Caco-2 (cell line): ENCODE data around the gene CAPN2. TPM values are rescaled to one million over a fixed set of nuclear protein-coding genes. Genes with fewer than 3 reads are reported as not detected.
A peak's percentile ranks its signal among the peaks of the same experiment; 100 is the strongest.

Source experiments
- BruUV-seq: library from RNA; stranded (reverse); fragments of 400-500 nt; replicated peaks from 2 replicates; lab custom pipeline; 2021; lab: Mats Ljungman, UMichigan
- CTCF ChIA-PET: fragments of 300-600 bp; sonication (Branson Sonifier 250); formaldehyde crosslinking; loops from one replicate; lab custom pipeline; 2022; ENCODE audit warnings: antibody characterized with exemption; lab: Charles Lee
- POLR2A ChIA-PET: fragments of 300-600 bp; sonication (Branson Sonifier 250); formaldehyde crosslinking; loops from one replicate; lab custom pipeline; 2022; ENCODE audit warnings: antibody characterized with exemption; lab: Charles Lee
- DNase-seq, 2 experiments: peaks; one replicate each; pipeline versions ENCODE4 v3.0.0 to v3.0.0-alpha.2; 2020 to 2022
- H3K27me3 ChIP-seq: replicated peaks from 2 replicates; pipeline ENCODE4 v1.6.0; 2011; ENCODE audit warnings: low read length; ENCODE audit not compliant: control insufficient read depth, insufficient read depth
- H3K36me3 ChIP-seq: 2 replicates; pipeline ENCODE4 v1.5.1; 2011; ENCODE audit warnings: low read length; ENCODE audit not compliant: control insufficient read depth, insufficient read depth
- H3K4me1 ChIP-seq: fragments of 250-450 bp; sonication (Bioruptor Pico); 2 replicates; pipeline ENCODE4 v1.5.1; 2020; ENCODE audit warnings: mild to moderate bottlenecking
- H3K4me3 ChIP-seq: 2 replicates; pipeline ENCODE4 v1.5.1; 2011; ENCODE audit warnings: low read depth, mild to moderate bottlenecking, control low read depth, low read length
- H3K9me3 ChIP-seq: fragments of 250-450 bp; sonication (Bioruptor Pico); 2 replicates; pipeline ENCODE4 v1.5.1; 2020; ENCODE audit warnings: mild to moderate bottlenecking, moderate library complexity
- H3K27ac Mint-ChIP-seq: one replicate; pipeline ENCODE4 v1.8.0; 2022; ENCODE audit warnings: mixed read lengths; ENCODE audit not compliant: unreplicated experiment
- H3K27me3 Mint-ChIP-seq: one replicate; pipeline ENCODE4 v1.8.0; 2022; ENCODE audit warnings: mixed read lengths; ENCODE audit not compliant: insufficient read depth, unreplicated experiment
- H3K36me3 Mint-ChIP-seq: one replicate; pipeline ENCODE4 v1.8.0; 2022; ENCODE audit warnings: mild to moderate bottlenecking, mixed read lengths; ENCODE audit not compliant: insufficient read depth, unreplicated experiment
- H3K4me1 Mint-ChIP-seq: one replicate; pipeline ENCODE4 v1.8.0; 2022; ENCODE audit warnings: low read depth, mixed read lengths; ENCODE audit not compliant: unreplicated experiment
- H3K4me3 Mint-ChIP-seq: one replicate; pipeline ENCODE4 v1.8.0; 2022; ENCODE audit warnings: mild to moderate bottlenecking, moderate library complexity, mixed read lengths; ENCODE audit not compliant: unreplicated experiment
- H3K9me3 Mint-ChIP-seq: one replicate; pipeline ENCODE4 v1.8.0; 2022; ENCODE audit warnings: mixed read lengths; ENCODE audit not compliant: unreplicated experiment
- CTCF ChIP-seq, 2 experiments: fragments of 200-600 bp in 1 of 2; IDR thresholded peaks; 1 replicate in 1 of 2; 2 replicates in 1 of 2; pipeline versions ENCODE4 v1.5.1 to v1.8.0; 2011 to 2022; ENCODE audit warnings: antibody characterized with exemption in 1 of 2, control low read depth in 1 of 2, inconsistent platforms in 1 of 2, low read depth in 1 of 2, low read length in 1 of 2, mild to moderate bottlenecking in 1 of 2, moderate library complexity in 1 of 2; ENCODE audit not compliant: insufficient read depth in 1 of 2, severe bottlenecking in 1 of 2, unreplicated experiment in 1 of 2
- intact Hi-C: fragments of 100-400 bp; cut with micrococcal nuclease; formaldehyde crosslinking; loops from one replicate; pipeline ENCODE4 v1.10.0; 2022; ENCODE audit not compliant: unreplicated experiment
- total RNA-seq: library from RNA; stranded (reverse); gene quantifications from 2 replicates; pipeline ENCODE4 v1.2.3, GENCODE V29; 2022

CAPN2 gene
- total RNA-seq, 1 experiment from 2014 or later = 157 TPM

DNA sequence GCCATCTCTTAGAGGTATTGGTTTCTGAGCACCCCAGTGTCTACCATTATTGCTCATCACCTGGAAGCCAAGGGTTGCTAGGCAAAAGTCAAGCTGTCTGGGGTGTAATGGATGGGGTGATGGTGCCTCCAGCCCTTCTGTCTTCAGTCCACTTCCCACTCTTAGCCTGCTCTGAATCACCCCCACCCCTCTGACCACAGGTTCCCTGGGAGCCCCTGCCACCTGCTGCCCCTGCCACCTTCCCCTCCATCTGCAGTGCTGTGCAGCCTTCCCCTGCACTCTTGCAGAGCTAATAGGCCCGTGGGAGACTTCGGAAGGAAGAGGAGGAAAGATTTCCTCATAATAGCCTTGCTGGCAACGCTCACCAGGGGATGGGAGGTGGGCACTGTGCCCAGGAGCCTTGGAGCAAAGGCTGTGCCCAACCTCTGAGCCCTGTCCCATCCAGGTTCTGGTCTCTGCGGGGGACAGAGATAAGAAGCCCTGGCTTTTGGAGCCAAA, 35.5 kb downstream of the CAPN2 start:
- Histone ChIP-seq H3K27me3 (no peaks in the 10 kb centered on the region), H3K36me3 (peaks cover 10% of the 10 kb centered on the region; the same call in 1 of the 2 replicates), H3K4me3 (no peak overlapping the region), H3K9me3 (no peaks in the 10 kb centered on the region), H3K4me1 (no peaks in the 10 kb centered on the region)
- Mint-ChIP-seq H3K27ac (no peak overlapping the region), H3K9me3 (no peaks in the 10 kb centered on the region), H3K36me3 (peaks cover 74% of the 10 kb centered on the region), H3K4me1 (peaks cover 18% of the 10 kb centered on the region), H3K27me3 (no peaks in the 10 kb centered on the region), H3K4me3 (no peak overlapping the region)
- TF ChIP-seq CTCF (IDR thresholded peaks at IDR 0.05; ENCODE audit: insufficient read depth in 1 of 2, low read depth in 1 of 2, low read length in 1 of 2, severe bottlenecking in 1 of 2, unreplicated experiment in 1 of 2) = no peak
- intact Hi-C loops = no loop called here
- CTCF ChIA-PET = no interaction called here
- no TSS peak for BruUV-seq
- DNase-seq = no peak
- POLR2A ChIA-PET = no interaction called here

- intact Hi-C loops = no loop called here
- no TSS peak for BruUV-seq
- Mint-ChIP-seq H3K9me3 (no peaks in the 10 kb centered on the region), H3K36me3 (peaks cover 74% of the 10 kb centered on the region), H3K27ac (no peak overlapping the region), H3K27me3 (no peaks in the 10 kb centered on the region), H3K4me1 (peaks cover 23% of the 10 kb centered on the region), H3K4me3 (no peak overlapping the region)
- peaks cover 12% of the 10 kb centered on the region for H3K36me3 ChIP-seq
- H3K9me3 ChIP-seq = no peaks in the 10 kb centered on the region
- no peaks in the 10 kb centered on the region for H3K4me1 ChIP-seq
- POLR2A ChIA-PET = no interaction called here
- no peaks in the 10 kb centered on the region for H3K27me3 ChIP-seq
- TF ChIP-seq CTCF (IDR thresholded peaks at IDR 0.05; ENCODE audit: insufficient read depth in 1 of 2, low read depth in 1 of 2, low read length in 1 of 2, severe bottlenecking in 1 of 2, unreplicated experiment in 1 of 2) = no peak
- no peak for DNase-seq
- H3K4me3 ChIP-seq = no peak overlapping the region
- CTCF ChIA-PET = interaction anchor here (0.8 to 1.3 kb wide), 3 partner anchors 19 to 38 kb away, joined by 5 read pairs; partner anchors contain the start of gene CAPN2
Observed at GRCh38 chr1:223748405-223748772, 36.0 kb downstream of the CAPN2 start.

GRCh38 chr1:223748773-223749733, 36.7 kb downstream of the CAPN2 start:
- peak in 1 of 2 experiments; percentile 63 for DNase-seq
- H3K36me3 ChIP-seq = peaks cover 10% of the 10 kb centered on the region
- no peaks in the 10 kb centered on the region for H3K27me3 Mint-ChIP-seq
- POLR2A ChIA-PET = interaction anchor here (0.9 kb wide), 1 partner anchor 37 kb away, joined by 5 read pairs; the partner anchor contains the start of gene CAPN2
- H3K27ac Mint-ChIP-seq = no peak overlapping the region
- intact Hi-C loops = loop anchor here (1.0 kb wide), 2 partner anchors 39 to 51 kb away; no protein-coding TSS in a partner anchor
- peaks cover 23% of the 10 kb centered on the region for H3K4me1 Mint-ChIP-seq
- H3K4me3 Mint-ChIP-seq = no peak overlapping the region
- H3K9me3 ChIP-seq = no peaks in the 10 kb centered on the region
- no peaks in the 10 kb centered on the region for H3K4me1 ChIP-seq
- H3K9me3 Mint-ChIP-seq = no peaks in the 10 kb centered on the region
- H3K27me3 ChIP-seq = no peaks in the 10 kb centered on the region
- CTCF ChIA-PET = interaction anchor here (0.8 to 1.6 kb wide), 8 partner anchors 16 to 615 kb away, joined by 3 to 10 read pairs (median 5); partner anchors contain the start of gene CAPN2
- no TSS peak for BruUV-seq
- TF ChIP-seq CTCF (IDR thresholded peaks at IDR 0.05; ENCODE audit: insufficient read depth in 1 of 2, low read depth in 1 of 2, low read length in 1 of 2, severe bottlenecking in 1 of 2, unreplicated experiment in 1 of 2) = peak; percentile 71 to 89
- no peak overlapping the region for H3K4me3 ChIP-seq
- H3K36me3 Mint-ChIP-seq = peaks cover 74% of the 10 kb centered on the region
